GM20431 (cell line): ENCODE measurements around the gene CIRBP.

Source experiments
- in situ Hi-C: fragments of 300-500 bp; cut with MseI, MboI; formaldehyde crosslinking; loops from one replicate; pipeline ENCODE4 v1.15.0; 2020; ENCODE audit warnings: low sequenced_read_pairs; ENCODE audit not compliant: unreplicated experiment

The CIRBP gene

DNA sequence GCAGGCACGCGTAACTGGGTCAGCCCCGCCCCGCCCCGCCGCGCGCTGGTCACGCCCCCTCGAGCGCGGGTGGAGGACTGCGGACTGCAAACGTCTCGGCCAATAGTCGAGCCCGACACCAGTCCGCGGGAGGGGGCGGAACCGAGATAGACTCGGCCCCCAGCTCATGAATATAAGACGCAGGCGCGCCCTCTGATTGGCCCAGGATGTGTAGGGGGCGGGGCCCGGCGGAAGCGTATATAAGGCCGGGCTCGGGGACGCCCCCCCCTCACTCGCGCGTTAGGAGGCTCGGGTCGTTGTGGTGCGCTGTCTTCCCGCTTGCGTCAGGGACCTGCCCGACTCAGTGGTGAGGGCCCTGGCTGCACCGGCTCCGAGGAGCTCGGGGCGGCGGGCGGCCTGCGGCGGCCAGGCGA lies at the start of gene CIRBP:
CIRBP (plus strand) TSS at position 268 of the 413 bp plus-strand sequence. CDS start 1,602 bp downstream, outside the sequence.
- in situ Hi-C loops: no loop called here

DNA sequence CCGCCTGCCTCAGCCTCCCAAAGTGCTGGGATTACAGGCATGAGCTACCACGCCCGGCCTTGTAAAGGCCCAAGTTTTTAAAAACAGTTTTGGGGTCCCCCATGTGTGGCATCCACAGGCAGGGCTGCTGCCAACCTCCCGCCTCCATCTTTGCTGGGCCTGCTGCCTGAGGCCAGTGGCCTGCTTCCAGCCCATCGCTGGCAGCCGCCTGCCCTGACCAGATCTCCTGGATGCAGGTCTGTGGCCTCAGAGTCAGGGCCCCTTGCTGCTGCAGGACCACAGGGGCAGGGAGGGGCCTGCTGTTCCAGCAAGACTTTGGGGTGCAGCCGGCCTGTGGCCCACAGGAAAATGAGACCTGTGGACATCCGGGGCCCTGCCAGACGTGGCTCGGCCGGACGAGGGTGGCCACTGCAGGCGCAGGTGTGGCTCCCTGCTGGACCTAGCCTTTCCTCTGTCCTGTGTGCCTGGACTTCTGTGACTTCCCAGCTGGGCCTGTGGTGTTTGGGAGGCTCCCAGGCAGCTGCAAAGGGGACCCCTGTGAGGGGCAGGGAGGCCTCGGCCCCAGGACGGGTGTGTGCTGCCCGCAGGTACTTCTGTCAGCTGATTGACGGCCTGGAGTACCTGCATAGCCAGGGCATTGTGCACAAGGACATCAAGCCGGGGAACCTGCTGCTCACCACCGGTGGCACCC lies 49.2 kb upstream of the CIRBP start:
- in situ Hi-C loops: no loop called here

DNA sequence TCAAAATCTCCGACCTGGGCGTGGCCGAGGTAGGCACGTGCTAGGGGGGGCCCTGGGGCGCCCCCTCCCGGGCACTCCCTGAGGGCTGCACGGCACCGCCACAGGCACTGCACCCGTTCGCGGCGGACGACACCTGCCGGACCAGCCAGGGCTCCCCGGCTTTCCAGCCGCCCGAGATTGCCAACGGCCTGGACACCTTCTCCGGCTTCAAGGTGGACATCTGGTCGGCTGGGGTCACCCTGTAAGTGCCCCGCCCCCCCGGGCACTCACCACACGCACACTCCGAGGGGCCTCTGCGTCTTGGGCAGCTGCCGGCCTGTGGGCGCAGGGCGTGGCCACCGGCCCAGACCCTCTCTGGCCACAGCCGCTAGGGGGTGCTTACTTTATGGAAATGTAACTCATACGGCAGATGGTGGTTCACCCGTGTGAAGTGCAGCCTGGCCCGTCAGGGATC lies 48.6 kb upstream of the CIRBP start:
- in situ Hi-C loops: no loop called here

- in situ Hi-C loops: no loop called here
Measured at GRCh38 chr19:1220976-1221903, 47.9 kb upstream of the CIRBP start.

DNA sequence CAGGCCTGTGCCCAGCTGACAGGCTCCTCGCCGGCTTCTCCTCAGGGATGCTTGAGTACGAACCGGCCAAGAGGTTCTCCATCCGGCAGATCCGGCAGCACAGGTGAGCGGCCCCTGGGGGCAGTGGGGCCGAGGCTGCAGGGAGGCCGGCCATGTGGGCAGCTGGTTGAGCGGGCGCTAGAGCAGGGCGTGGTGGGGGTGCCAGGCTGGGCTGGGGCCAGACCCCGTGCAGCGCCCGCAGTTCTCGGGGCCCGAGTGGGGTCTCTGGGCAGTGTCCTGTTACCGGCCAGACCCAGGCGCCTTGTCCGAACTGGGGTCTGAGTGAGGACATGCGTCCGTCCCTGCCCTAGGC lies 47.3 kb upstream of the CIRBP start:
- in situ Hi-C loops: no loop called here

DNA sequence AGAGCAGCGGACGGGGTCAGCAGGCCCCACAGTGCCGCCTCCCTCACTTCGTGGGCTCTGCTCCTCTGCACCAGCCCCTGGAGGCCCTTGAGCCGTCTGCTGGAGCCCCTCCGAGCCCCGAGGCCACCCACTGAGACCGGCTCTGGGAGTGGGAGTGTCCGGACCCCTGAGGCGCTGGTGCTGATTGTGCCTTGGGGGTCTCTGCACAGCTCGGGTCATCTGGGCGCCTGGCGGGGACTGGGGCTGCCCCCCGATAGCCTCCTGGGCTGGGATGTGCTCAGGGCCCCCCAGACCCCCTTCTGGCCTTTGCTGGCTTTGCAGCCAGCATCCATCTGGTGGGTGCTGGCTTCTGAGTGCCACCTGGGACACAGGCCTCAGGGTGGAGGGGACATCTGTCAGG lies 46.7 kb upstream of the CIRBP start:
- in situ Hi-C loops: no loop called here

GRCh38 chr19:1223018-1223855 lies 45.9 kb upstream of the CIRBP start:
- in situ Hi-C loops: no loop called here

GRCh38 chr19:1224047-1224825 lies 44.9 kb upstream of the CIRBP start:
- in situ Hi-C loops: no loop called here

DNA sequence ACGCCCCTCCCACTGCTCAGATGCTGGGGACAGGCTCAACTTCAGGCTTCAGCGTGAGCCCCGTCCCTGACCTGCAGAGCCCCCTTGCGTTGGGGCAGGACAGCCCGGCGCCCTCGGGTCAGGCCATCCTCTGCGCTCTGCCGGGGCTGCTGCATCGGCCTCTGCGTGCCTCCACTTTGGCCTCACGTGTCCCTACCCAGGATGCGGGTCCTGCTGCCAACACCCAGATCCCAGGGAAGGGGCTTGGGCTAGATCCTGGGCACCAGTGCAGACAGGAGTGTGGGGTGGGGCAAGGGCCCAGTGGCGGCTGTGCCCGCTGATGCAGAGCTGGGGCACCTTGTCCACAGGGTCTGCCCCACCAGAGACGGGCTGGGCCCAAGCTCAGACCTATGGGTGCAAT lies 44.3 kb upstream of the CIRBP start:
- in situ Hi-C loops: no loop called here

DNA sequence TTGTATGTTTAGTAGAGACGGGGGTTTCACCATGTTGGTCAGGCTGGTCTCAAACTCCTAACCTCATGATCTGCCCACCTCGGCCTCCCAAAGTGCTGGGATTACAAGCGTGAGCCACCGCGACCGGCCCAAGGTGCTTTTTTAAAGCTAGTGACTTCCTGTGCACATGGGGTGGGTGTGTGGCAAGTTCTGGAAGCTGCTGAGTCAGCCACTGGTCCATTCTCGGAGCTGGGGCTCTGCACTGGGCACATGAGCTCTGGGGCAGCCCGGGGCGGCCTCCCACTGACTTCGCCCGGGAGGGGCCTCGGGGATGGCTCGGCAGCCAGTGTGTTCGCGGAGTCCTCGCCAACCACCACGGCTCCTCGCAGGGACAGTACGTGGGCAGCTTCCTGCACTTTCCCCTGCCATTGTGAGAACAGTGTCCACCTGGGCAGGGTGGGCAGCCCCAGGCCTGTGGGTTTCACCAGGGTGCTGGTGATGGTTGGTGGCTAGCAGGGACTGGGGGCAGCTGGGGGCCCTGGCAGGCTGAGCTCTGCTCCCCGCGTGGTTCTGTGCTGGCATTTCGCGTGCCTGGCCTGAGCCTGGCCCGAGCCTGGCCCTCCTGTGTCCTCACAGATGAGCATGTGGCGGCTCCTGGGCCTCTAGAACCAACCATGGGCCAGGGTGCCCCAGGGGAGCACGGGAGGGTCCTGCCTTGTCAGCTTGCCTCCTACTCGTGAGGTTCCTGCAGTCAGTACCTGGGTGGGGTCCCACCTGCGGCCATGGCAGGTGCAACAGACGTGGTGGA lies 43.5 kb upstream of the CIRBP start:
- in situ Hi-C loops: no loop called here

DNA sequence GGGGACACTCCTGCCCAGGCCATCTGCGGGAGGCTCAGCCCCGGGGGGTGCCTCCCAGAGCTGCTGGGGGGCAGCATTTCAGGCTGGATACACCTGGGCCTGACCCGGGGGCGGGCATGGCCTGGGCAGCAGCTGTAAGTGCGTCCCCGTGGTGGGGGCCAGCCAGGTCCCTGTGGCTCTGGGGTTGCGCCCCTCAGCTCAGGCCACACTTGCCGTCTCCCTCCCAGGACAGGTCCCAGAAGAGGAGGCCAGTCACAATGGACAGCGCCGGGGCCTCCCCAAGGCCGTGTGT lies 43.0 kb upstream of the CIRBP start:
- in situ Hi-C loops: no loop called here

DNA sequence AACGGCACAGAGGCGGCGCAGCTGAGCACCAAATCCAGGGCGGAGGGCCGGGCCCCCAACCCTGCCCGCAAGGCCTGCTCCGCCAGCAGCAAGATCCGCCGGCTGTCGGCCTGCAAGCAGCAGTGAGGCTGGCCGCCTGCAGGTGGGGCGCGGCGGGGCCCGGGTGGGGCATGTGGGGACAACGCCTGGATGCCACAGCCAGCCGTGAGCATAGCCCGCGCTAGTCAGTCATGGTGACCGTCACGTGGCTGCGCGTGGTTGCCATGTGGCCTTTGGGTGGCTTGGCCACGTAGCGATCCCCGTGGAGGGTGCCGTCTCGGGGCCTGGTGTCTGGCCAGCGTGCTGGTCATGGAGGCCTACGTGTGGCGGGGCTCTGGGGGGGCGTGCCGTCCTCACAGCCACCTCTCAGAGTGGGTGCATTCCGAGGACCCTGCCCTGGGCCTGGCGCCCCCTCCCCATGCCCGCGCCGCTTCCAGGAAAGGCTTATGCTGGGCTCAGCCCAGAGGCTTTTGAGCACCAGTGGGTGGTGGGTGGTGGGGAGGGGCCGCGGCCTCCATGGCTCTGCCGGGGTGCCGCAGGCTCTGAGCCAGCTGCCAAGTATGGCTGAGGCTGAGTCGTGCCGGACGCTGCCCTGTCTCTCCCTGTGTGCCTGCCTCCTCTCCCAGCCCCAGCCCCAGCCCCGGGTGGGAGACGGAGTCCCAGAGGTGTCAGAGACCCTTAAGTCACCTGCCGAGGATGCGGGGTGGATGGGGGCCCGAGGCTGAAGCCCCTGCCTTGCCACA lies 42.4 kb upstream of the CIRBP start:
- in situ Hi-C loops: no loop called here

- in situ Hi-C loops: no loop called here
Measured at GRCh38 chr19:1227304-1228054, 41.7 kb upstream of the CIRBP start.

- in situ Hi-C loops: no loop called here
Measured at GRCh38 chr19:1228161-1228957, 40.8 kb upstream of the CIRBP start.

DNA sequence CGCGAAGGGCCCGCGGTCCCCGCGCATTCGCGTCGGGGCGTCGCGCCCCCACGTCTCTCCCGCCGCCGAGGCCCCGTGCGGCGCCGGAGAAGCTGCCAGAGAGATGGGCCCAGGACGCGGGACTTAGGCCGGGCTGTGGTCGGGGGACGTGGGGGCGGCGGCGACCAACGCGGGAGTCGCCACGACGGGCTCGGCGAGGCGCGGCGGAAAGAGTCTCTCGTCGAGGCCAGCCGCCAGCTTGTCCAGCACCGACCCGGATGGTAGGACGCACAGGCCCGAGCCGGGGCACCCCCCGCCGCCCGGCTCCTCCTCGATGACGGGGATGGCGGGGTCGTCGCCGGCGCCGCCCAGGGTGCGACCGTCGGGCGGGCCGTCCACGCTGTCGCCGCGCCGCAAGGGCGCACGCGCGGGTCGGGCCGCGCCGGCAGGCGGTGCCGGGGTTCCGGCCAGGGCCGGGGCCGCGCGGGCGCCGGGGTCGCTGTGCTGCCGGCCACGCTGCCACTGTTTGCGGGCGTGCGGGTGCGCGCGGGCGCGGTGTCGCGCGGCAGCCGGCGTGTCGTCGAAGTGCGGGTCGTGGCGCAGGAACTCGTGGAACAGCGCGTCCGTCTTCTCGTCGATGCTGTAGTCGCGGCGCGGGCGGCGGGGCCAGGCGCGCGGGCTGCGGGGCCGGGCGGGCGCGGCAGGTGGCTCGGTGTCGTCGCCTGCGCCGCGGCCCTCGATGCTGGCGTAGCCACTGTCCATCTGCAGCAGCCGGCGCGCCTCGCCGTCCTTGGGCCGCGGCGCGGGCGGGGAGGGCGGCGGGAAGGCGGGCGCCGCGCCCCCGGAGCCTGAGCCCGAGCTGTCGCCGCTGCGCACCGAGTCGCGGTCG lies 39.8 kb upstream of the CIRBP start:
- in situ Hi-C loops: no loop called here
